ENCODE data around the gene PBX2.

DNA sequence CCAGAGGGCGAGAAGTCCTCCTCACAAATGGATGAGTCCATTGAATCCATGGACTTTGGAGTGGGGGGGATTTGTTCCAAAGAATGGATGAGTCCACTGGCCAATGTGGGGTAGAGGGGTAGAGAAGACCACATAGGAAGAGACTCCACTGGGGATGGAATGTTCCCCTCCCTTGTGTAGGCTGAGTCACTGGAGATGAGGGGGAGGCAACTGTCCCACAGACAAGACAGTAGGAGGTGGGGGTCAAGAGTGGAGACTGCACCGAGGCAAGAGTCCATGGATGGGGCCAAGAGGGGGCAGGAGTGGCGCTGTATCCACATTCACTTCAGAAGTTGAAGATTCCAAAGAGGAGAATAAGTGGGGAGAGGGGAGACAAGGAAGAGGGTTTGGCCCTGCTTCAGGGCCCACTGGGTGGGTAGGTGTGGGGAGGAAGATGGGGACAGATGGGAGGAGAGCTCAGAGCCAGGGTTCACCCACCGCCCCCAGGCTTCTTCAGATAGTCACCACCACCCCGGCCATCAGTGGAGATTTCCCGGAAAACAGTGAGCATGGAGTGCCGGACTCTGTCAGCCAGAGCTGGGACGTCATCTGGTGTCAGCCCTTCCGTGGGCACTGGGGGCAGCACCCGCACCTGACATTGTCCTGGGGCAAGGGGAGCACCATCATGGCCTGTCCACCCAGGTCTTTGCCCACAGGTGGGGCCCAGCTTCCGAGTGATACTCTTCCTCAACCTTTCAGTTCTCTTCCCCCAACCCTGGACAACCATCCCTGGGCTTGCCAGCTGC is 21.0 kb downstream of the PBX2 start:
- no peak for TF ChIP-seq CTCF (IDR thresholded peaks at IDR 0.05; ENCODE audit: low read depth, low read length, poor library complexity, severe bottlenecking)
- TF ChIP-seq EZH2phosphoT487 (IDR thresholded peaks at IDR 0.05; ENCODE audit: borderline replicate concordance, low read length) = no peak

Data from DOHH2 (cell line).